GM23338 (cell line): ENCODE measurements around the gene TASOR2. TPM values are rescaled to one million over a fixed set of nuclear protein-coding genes. Genes with fewer than 3 reads are reported as not detected.

Experiments used
- ATAC-seq: fragments of 200-7000 bp; cut with Tn5 transposase; 3 replicates; pipeline ENCODE4 v1.9.1; 2020
- DNase-seq: peaks from one replicate; pipeline ENCODE4 v3.0.0-alpha.2; 2015; ENCODE audit warnings: low spot score
- H2AFZ ChIP-seq: fragments of 200-600 bp; sonication (generic); 2 replicates; pipeline ENCODE4 v1.8.0; 2016; ENCODE audit warnings: antibody characterized with exemption, mild to moderate bottlenecking, moderate library complexity
- H3F3A ChIP-seq: fragments of 200-600 bp; sonication (generic); replicated peaks from 2 replicates; pipeline ENCODE4 v1.8.0; 2017; ENCODE audit warnings: antibody characterized with exemption, mixed run types, low read depth
- H3K27ac ChIP-seq: fragments of 200-600 bp; sonication (generic); 2 replicates; pipeline ENCODE4 v1.6.1; 2016; ENCODE audit warnings: low read depth
- H3K27me3 ChIP-seq: fragments of 200-600 bp; sonication (generic); 2 replicates; pipeline ENCODE4 v1.8.0; 2016; ENCODE audit warnings: mild to moderate bottlenecking, mixed run types, moderate library complexity; ENCODE audit not compliant: insufficient read depth
- H3K36me3 ChIP-seq: fragments of 200-600 bp; sonication (generic); 2 replicates; pipeline ENCODE4 v1.8.0; 2016; ENCODE audit warnings: mild to moderate bottlenecking; ENCODE audit not compliant: insufficient read depth
- H3K4me1 ChIP-seq: fragments of 200-600 bp; sonication (generic); 2 replicates; pipeline ENCODE4 v1.8.0; 2016; ENCODE audit warnings: mild to moderate bottlenecking, moderate library complexity; ENCODE audit not compliant: insufficient read depth
- H3K4me2 ChIP-seq: fragments of 200-600 bp; sonication (generic); 2 replicates; pipeline ENCODE4 v1.7.1; 2017; ENCODE audit warnings: mixed run types
- H3K4me3 ChIP-seq: fragments of 200-600 bp; sonication (generic); 2 replicates; pipeline ENCODE4 v1.6.1; 2016; ENCODE audit warnings: mixed run types
- H3K79me2 ChIP-seq: fragments of 200-600 bp; sonication (generic); replicated peaks from 2 replicates; pipeline ENCODE4 v1.8.0; 2017; ENCODE audit warnings: mild to moderate bottlenecking; ENCODE audit not compliant: insufficient read depth
- H3K9me2 ChIP-seq: fragments of 200-600 bp; sonication (generic); 2 replicates; pipeline ENCODE4 v1.8.0; 2017; ENCODE audit not compliant: insufficient read depth
- H4K20me1 ChIP-seq: fragments of 200-600 bp; sonication (generic); replicated peaks from 2 replicates; pipeline ENCODE4 v1.8.0; 2017; ENCODE audit warnings: mild to moderate bottlenecking; ENCODE audit not compliant: insufficient read depth
- H3K27ac Mint-ChIP-seq: 2 replicates; pipeline ENCODE4 v1.8.0; 2020; ENCODE audit warnings: inconsistent platforms, mild to moderate bottlenecking, moderate library complexity, mixed read lengths
- H3K27me3 Mint-ChIP-seq: 3 replicates; pipeline ENCODE4 v1.8.0; 2022; ENCODE audit warnings: low read depth, mild to moderate bottlenecking, moderate library complexity, mixed read lengths, inconsistent platforms; ENCODE audit not compliant: insufficient read depth, poor library complexity
- H3K36me3 Mint-ChIP-seq: 3 replicates; pipeline ENCODE4 v1.8.0; 2021; ENCODE audit warnings: low read depth, mild to moderate bottlenecking, inconsistent platforms, moderate library complexity, mixed read lengths
- H3K4me1 Mint-ChIP-seq: 3 replicates; pipeline ENCODE4 v1.8.0; 2020; ENCODE audit warnings: mild to moderate bottlenecking, inconsistent platforms, mixed read lengths
- H3K4me3 Mint-ChIP-seq: 3 replicates; pipeline ENCODE4 v1.8.0; 2021; ENCODE audit warnings: moderate library complexity, mild to moderate bottlenecking, inconsistent platforms, mixed read lengths
- H3K9me3 Mint-ChIP-seq: 3 replicates; pipeline ENCODE4 v1.8.0; 2020; ENCODE audit warnings: moderate library complexity, mild to moderate bottlenecking, inconsistent platforms, mixed read lengths
- CREB1 ChIP-seq: fragments of 250-450 bp; sonication (Bioruptor Pico); IDR thresholded peaks from 2 replicates; pipeline ENCODE4 v1.5.0; 2020; ENCODE audit warnings: low read depth, mild to moderate bottlenecking, moderate library complexity
- ETS1 ChIP-seq: IDR thresholded peaks from 2 replicates; pipeline ENCODE4 v1.6.1; 2016; ENCODE audit warnings: antibody characterized with exemption
- JUNB ChIP-seq: IDR thresholded peaks from one replicate; pipeline ENCODE4 v1.6.1; 2016; ENCODE audit warnings: antibody characterized with exemption; ENCODE audit not compliant: unreplicated experiment
- NANOG ChIP-seq: IDR thresholded peaks from 2 replicates; pipeline ENCODE4 v1.6.1; 2016; ENCODE audit warnings: antibody characterized with exemption, borderline replicate concordance
- POLR2AphosphoS5 ChIP-seq: IDR thresholded peaks from 2 replicates; pipeline ENCODE4 v1.6.1; 2016; ENCODE audit warnings: antibody characterized with exemption, low read depth
- ZNF114 ChIP-seq: fragments of 250-450 bp; sonication (Bioruptor Pico); IDR thresholded peaks from 2 replicates; pipeline ENCODE4 v1.5.0; 2020; ENCODE audit warnings: mild to moderate bottlenecking, moderate library complexity
- ZNF331 ChIP-seq: fragments of 250-450 bp; sonication (Bioruptor Pico); IDR thresholded peaks from 2 replicates; pipeline ENCODE4 v1.5.0; 2020; ENCODE audit warnings: low read depth, mild to moderate bottlenecking, moderate library complexity
- ZNF462 ChIP-seq: fragments of 250-450 bp; sonication (Bioruptor Pico); IDR thresholded peaks from 2 replicates; pipeline ENCODE4 v1.5.0; 2020; ENCODE audit warnings: mild to moderate bottlenecking, moderate library complexity
- polyA plus RNA-seq: library from polyadenylated mRNA; unstranded; fragments of >200 nt; fragmentation: Nextera tagmentation; extraction: Ambion mirVana; gene quantifications from 2 replicates; pipeline ENCODE4 v1.2.1, GENCODE V29; 2016
- total RNA-seq: library from RNA; depleted of rRNA; stranded (reverse); fragments of >200 nt; shearing (Covaris generic); gene quantifications from 2 replicates; pipeline ENCODE4 v1.2.3, GENCODE V29; 2014
- TF ChIP-seq, protein P1 (sequence below): IDR thresholded peaks from one replicate; pipeline ENCODE4 v1.6.1; 2018; ENCODE audit warnings: antibody characterized with exemption; ENCODE audit not compliant: unreplicated experiment

The TASOR2 gene
- total and polyA plus RNA-seq, 2 experiments from 2014 or later: 45.2 to 110 TPM

DNA sequence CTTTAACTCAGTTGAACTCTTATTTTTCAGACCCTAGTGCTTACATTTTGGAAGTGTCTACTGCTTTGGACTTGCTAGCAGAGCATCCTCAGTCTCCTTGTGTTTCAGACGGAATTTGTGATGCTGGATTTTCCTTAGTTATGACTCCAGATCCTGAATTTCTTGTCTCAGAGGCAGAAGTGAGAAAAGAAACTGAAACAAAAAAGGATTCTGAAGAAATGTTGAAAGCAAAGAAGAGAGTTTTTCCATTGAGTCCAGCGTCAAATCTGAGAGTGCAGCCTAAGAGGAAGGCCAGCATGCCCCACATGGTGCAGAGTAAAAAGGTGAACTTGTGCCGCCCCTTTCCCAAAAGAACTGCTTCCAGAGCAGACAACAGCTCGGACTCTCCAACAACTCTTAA lies 46.1 kb downstream of the TASOR2 start:
- no peak overlapping the region for H3K4me3 Mint-ChIP-seq
- Histone ChIP-seq H3K4me1 (no peaks in the 10 kb centered on the region), H3K79me2 (no peaks in the 10 kb centered on the region), H3K27ac (no peak overlapping the region), H4K20me1 (peaks cover 6% of the 10 kb centered on the region; the same call in 1 of the 2 replicates), H3K27me3 (no peaks in the 10 kb centered on the region), H3K4me2 (no peak overlapping the region), H2AFZ (no peak overlapping the region), H3F3A (no peaks in the 10 kb centered on the region), H3K9me2 (no peaks in the 10 kb centered on the region), H3K4me3 (no peak overlapping the region), H3K36me3 (peaks cover 29% of the 10 kb centered on the region; the same call in 1 of the 2 replicates)
- DNase-seq (no peak), ATAC-seq (no peak)
- H3K9me3 Mint-ChIP-seq: no peaks in the 10 kb centered on the region
- H3K27me3 Mint-ChIP-seq: peaks cover 2% of the 10 kb centered on the region
- TF ChIP-seq, protein P1, sequence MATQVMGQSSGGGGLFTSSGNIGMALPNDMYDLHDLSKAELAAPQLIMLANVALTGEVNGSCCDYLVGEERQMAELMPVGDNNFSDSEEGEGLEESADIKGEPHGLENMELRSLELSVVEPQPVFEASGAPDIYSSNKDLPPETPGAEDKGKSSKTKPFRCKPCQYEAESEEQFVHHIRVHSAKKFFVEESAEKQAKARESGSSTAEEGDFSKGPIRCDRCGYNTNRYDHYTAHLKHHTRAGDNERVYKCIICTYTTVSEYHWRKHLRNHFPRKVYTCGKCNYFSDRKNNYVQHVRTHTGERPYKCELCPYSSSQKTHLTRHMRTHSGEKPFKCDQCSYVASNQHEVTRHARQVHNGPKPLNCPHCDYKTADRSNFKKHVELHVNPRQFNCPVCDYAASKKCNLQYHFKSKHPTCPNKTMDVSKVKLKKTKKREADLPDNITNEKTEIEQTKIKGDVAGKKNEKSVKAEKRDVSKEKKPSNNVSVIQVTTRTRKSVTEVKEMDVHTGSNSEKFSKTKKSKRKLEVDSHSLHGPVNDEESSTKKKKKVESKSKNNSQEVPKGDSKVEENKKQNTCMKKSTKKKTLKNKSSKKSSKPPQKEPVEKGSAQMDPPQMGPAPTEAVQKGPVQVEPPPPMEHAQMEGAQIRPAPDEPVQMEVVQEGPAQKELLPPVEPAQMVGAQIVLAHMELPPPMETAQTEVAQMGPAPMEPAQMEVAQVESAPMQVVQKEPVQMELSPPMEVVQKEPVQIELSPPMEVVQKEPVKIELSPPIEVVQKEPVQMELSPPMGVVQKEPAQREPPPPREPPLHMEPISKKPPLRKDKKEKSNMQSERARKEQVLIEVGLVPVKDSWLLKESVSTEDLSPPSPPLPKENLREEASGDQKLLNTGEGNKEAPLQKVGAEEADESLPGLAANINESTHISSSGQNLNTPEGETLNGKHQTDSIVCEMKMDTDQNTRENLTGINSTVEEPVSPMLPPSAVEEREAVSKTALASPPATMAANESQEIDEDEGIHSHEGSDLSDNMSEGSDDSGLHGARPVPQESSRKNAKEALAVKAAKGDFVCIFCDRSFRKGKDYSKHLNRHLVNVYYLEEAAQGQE: no peak
- no peak for TF ChIP-seq ZNF114
- no peak for TF ChIP-seq NANOG
- TF ChIP-seq ZNF331: no peak
- TF ChIP-seq JUNB: no peak
- TF ChIP-seq ETS1: no peak
- H3K4me1 Mint-ChIP-seq: no peaks in the 10 kb centered on the region
- H3K36me3 Mint-ChIP-seq: peaks cover 44% of the 10 kb centered on the region
- H3K27ac Mint-ChIP-seq: no peak overlapping the region

DNA sequence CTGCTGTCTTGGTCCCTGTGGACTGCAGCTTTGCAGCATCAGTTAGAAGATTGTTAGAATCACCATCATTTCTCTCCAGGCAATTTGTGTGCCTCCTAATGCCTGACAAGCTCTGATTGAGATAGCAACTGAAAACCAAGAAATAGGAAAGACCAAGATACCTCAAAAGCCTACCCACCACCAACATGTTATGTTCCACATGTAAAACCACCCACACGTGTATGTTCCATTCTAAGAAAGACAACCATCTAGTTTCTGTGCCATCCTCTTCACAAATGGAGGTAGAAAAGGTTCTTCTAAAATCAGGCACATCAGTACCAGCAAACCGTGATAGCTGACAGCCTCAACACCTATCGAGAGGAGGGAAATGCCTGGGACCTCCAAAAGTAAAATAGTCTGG lies 46.9 kb downstream of the TASOR2 start:
- Mint-ChIP-seq H3K27me3 (peaks cover 2% of the 10 kb centered on the region), H3K36me3 (peaks cover 44% of the 10 kb centered on the region), H3K4me1 (no peaks in the 10 kb centered on the region), H3K9me3 (no peaks in the 10 kb centered on the region), H3K4me3 (no peak overlapping the region), H3K27ac (no peak overlapping the region)
- H3K4me2 ChIP-seq: no peak overlapping the region
- no peak for DNase-seq
- ATAC-seq: no peak
- peaks cover 6% of the 10 kb centered on the region; the same call in 1 of the 2 replicates for H4K20me1 ChIP-seq
- H3F3A ChIP-seq: no peaks in the 10 kb centered on the region
- H3K36me3 ChIP-seq: peaks cover 29% of the 10 kb centered on the region; the same call in 1 of the 2 replicates
- no peaks in the 10 kb centered on the region for H3K4me1 ChIP-seq
- no peak overlapping the region for H3K27ac ChIP-seq
- H3K27me3 ChIP-seq: no peaks in the 10 kb centered on the region
- no peak overlapping the region for H3K4me3 ChIP-seq
- no peak overlapping the region for H2AFZ ChIP-seq
- no peaks in the 10 kb centered on the region for H3K79me2 ChIP-seq
- no peaks in the 10 kb centered on the region for H3K9me2 ChIP-seq
- TF ChIP-seq JUNB (no peak), POLR2AphosphoS5 (no peak), ZNF114 (no peak), NANOG (no peak), CREB1 (CRISPR knock-in tag) (no peak), ZNF462 (CRISPR knock-in tag) (no peak)
